ENCODE data around the gene MTUS2. TPM values are rescaled to one million over a fixed set of nuclear protein-coding genes. Genes with fewer than 3 reads are reported as not detected.

The MTUS2 gene
- total and polyA plus RNA-seq, 10 of the 15 experiments (the other 5 are each of a cell fraction or from before 2014, with no cell fraction given) = under 0.01 to 0.05 (median 0.02) TPM; not detected in 6

DNA sequence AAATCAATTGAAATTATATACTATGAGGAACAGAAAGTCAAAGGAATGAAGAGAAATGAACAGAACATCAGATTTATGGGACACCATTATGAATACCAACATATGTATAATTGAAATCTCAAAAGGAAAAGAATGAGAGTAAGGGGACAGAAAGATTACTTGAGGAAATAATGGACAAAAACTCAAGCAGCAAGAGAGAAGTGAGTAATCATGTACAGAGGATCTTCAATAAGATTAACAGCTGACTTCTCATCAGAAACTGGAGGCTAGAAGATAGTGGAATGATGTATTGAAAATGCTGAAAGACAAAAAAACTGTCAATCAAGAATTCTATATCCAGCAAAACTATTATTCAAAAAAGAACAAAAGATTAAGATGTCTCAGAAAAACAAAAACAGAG lies 10.4 kb downstream of the MTUS2 start:
- Histone ChIP-seq H3K9ac (ENCODE audit: control insufficient read depth, insufficient read depth, low read length) (no peak overlapping the region), H3K4me2 (ENCODE audit: control insufficient read depth, insufficient read depth) (no peak overlapping the region), H3K79me2 (ENCODE audit: control insufficient read depth, insufficient read depth, low read length) (no peaks in the 10 kb centered on the region), H3K36me3 (ENCODE audit: control insufficient read depth in 2 of 2, insufficient read depth in 2 of 2, low read length in 1 of 2) (no peaks in the 10 kb centered on the region), H2AFZ (ENCODE audit: control insufficient read depth, low read depth, low read length) (no peak overlapping the region), H3K9me3 (replicated peaks; ENCODE audit: control insufficient read depth, insufficient read depth, low read length) (no peaks in the 10 kb centered on the region; the same call in 1 of the 3 replicates), H3K4me3 (no peak overlapping the region), H3K4me1 (ENCODE audit: control insufficient read depth, insufficient read depth, low read length) (no peaks in the 10 kb centered on the region), H3K27ac (ENCODE audit: control insufficient read depth, insufficient read depth) (no peak overlapping the region), H4K20me1 (ENCODE audit: control insufficient read depth, insufficient read depth) (no peaks in the 10 kb centered on the region), H3K27me3 (replicated peaks in 1 of 2; ENCODE audit: control insufficient read depth in 2 of 2, insufficient read depth in 2 of 2, low read length in 1 of 2) (peaks cover 0 to 1% of the 10 kb centered on the region in 2 experiments; a peak in 1 of 4 replicates)
- in situ Hi-C loops (cut with MboI) (no loop called here), intact Hi-C loops (cut with micrococcal nuclease; ENCODE audit: unreplicated experiment) (no loop called here)
- no peak for TF ChIP-seq TAF1 (IDR thresholded peaks at IDR 0.05; ENCODE audit: borderline replicate concordance, low read depth, low read length)
- TF ChIP-seq, protein P1, sequence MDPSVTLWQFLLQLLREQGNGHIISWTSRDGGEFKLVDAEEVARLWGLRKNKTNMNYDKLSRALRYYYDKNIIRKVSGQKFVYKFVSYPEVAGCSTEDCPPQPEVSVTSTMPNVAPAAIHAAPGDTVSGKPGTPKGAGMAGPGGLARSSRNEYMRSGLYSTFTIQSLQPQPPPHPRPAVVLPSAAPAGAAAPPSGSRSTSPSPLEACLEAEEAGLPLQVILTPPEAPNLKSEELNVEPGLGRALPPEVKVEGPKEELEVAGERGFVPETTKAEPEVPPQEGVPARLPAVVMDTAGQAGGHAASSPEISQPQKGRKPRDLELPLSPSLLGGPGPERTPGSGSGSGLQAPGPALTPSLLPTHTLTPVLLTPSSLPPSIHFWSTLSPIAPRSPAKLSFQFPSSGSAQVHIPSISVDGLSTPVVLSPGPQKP (IDR thresholded peaks at IDR 0.05; ENCODE audit: low read depth, low read length) = no peak
- no peak for TF ChIP-seq YY1 (IDR thresholded peaks at IDR 0.05; ENCODE audit: low read depth, low read length)
- TF ChIP-seq, protein P2, sequence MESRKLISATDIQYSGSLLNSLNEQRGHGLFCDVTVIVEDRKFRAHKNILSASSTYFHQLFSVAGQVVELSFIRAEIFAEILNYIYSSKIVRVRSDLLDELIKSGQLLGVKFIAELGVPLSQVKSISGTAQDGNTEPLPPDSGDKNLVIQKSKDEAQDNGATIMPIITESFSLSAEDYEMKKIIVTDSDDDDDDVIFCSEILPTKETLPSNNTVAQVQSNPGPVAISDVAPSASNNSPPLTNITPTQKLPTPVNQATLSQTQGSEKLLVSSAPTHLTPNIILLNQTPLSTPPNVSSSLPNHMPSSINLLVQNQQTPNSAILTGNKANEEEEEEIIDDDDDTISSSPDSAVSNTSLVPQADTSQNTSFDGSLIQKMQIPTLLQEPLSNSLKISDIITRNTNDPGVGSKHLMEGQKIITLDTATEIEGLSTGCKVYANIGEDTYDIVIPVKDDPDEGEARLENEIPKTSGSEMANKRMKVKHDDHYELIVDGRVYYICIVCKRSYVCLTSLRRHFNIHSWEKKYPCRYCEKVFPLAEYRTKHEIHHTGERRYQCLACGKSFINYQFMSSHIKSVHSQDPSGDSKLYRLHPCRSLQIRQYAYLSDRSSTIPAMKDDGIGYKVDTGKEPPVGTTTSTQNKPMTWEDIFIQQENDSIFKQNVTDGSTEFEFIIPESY (IDR thresholded peaks at IDR 0.05) = no peak
- FAIRE-seq (no peak), ATAC-seq (no peak), DNase-seq (ENCODE audit: low read depth, low spot score) (no peak)
- CTCF ChIA-PET = no interaction called here
- SMC1A ChIA-PET (ENCODE audit: uncharacterized antibody, unreplicated experiment) = no interaction called here
- RAD21 ChIA-PET (ENCODE audit: unreplicated experiment) = no interaction called here
- POLR2A ChIA-PET = no interaction called here
- no TSS peak for BruUV-seq (replicated peaks)

DNA sequence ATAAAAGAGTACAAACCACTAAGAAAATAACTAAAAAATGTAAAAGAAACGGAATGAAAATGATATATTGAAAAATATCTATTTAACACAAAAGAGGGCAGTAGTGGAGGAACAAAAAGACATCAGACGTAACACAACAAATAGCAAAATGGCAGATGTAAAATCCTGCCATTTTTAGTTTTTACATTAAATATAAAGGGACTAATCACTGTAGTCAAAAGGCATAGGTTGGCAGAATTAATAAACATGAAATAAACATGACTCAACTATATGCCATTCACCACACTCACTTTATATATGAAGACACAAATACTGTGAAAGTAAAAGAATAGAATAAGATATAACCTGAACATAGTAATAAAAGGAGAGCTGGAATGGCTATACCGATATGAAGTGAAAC lies 11.0 kb downstream of the MTUS2 start:
- Histone ChIP-seq H3K79me2 (ENCODE audit: control insufficient read depth, insufficient read depth, low read length) (no peaks in the 10 kb centered on the region), H3K4me2 (ENCODE audit: control insufficient read depth, insufficient read depth) (no peak overlapping the region), H3K36me3 (ENCODE audit: control insufficient read depth in 2 of 2, insufficient read depth in 2 of 2, low read length in 1 of 2) (no peaks in the 10 kb centered on the region), H3K27me3 (replicated peaks in 1 of 2; ENCODE audit: control insufficient read depth in 2 of 2, insufficient read depth in 2 of 2, low read length in 1 of 2) (no peaks in the 10 kb centered on the region), H3K9ac (ENCODE audit: control insufficient read depth, insufficient read depth, low read length) (no peak overlapping the region), H3K4me1 (ENCODE audit: control insufficient read depth, insufficient read depth, low read length) (no peaks in the 10 kb centered on the region), H3K27ac (ENCODE audit: control insufficient read depth, insufficient read depth) (no peak overlapping the region), H3K9me3 (replicated peaks; ENCODE audit: control insufficient read depth, insufficient read depth, low read length) (no peaks in the 10 kb centered on the region; the same call in 1 of the 3 replicates), H2AFZ (ENCODE audit: control insufficient read depth, low read depth, low read length) (no peak overlapping the region), H4K20me1 (ENCODE audit: control insufficient read depth, insufficient read depth) (no peaks in the 10 kb centered on the region), H3K4me3 (no peak overlapping the region)
- DNase-seq (ENCODE audit: low read depth, low spot score) (no peak), FAIRE-seq (no peak), ATAC-seq (no peak)
- in situ Hi-C loops (cut with MboI) = no loop called here
- ChIA-PET CTCF (no interaction called here), RAD21 (ENCODE audit: unreplicated experiment) (no interaction called here), SMC1A (ENCODE audit: uncharacterized antibody, unreplicated experiment) (no interaction called here), POLR2A (no interaction called here)
- no TSS peak for BruUV-seq (replicated peaks)
- intact Hi-C loops (cut with micrococcal nuclease; ENCODE audit: unreplicated experiment) = no loop called here
- 46% methylated on average over 3 of the region's 3 CpGs for WGBS (ENCODE audit: insufficient coverage, insufficient replicate concordance, low lambda C conversion rate, missing lambda C conversion rate)
- TF ChIP-seq SUPT20H (IDR thresholded peaks at IDR 0.05; ENCODE audit: borderline replicate concordance, control insufficient read depth, low read depth, low read length) (no peak), EZH2 (IDR thresholded peaks at IDR 0.05; ENCODE audit: borderline replicate concordance, control insufficient read depth, low read depth, low read length) (no peak), HDAC6 (IDR thresholded peaks at IDR 0.05; ENCODE audit: unreplicated experiment) (no peak), DPF2 (IDR thresholded peaks at IDR 0.05) (no peak), CHD2 (IDR thresholded peaks at IDR 0.05; ENCODE audit: borderline replicate concordance, low read depth, low read length) (no peak), YY1 (IDR thresholded peaks at IDR 0.05; ENCODE audit: low read depth, low read length) (no peak), RAD51 (IDR thresholded peaks at IDR 0.05) (no peak)
- TF ChIP-seq, protein P3, sequence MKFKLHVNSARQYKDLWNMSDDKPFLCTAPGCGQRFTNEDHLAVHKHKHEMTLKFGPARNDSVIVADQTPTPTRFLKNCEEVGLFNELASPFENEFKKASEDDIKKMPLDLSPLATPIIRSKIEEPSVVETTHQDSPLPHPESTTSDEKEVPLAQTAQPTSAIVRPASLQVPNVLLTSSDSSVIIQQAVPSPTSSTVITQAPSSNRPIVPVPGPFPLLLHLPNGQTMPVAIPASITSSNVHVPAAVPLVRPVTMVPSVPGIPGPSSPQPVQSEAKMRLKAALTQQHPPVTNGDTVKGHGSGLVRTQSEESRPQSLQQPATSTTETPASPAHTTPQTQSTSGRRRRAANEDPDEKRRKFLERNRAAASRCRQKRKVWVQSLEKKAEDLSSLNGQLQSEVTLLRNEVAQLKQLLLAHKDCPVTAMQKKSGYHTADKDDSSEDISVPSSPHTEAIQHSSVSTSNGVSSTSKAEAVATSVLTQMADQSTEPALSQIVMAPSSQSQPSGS (IDR thresholded peaks at IDR 0.05; ENCODE audit: low read length) = no peak
- TF ChIP-seq, protein P4, sequence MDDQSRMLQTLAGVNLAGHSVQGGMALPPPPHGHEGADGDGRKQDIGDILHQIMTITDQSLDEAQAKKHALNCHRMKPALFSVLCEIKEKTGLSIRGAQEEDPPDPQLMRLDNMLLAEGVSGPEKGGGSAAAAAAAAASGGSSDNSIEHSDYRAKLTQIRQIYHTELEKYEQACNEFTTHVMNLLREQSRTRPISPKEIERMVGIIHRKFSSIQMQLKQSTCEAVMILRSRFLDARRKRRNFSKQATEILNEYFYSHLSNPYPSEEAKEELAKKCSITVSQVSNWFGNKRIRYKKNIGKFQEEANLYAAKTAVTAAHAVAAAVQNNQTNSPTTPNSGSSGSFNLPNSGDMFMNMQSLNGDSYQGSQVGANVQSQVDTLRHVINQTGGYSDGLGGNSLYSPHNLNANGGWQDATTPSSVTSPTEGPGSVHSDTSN (IDR thresholded peaks at IDR 0.05; ENCODE audit: insufficient replicate concordance, low read depth, low read length) = no peak
